ENCODE measurements around the gene KIF21A. TPM values are rescaled to one million over a fixed set of nuclear protein-coding genes. Genes with fewer than 3 reads are reported as not detected.

KIF21A gene, protein sequence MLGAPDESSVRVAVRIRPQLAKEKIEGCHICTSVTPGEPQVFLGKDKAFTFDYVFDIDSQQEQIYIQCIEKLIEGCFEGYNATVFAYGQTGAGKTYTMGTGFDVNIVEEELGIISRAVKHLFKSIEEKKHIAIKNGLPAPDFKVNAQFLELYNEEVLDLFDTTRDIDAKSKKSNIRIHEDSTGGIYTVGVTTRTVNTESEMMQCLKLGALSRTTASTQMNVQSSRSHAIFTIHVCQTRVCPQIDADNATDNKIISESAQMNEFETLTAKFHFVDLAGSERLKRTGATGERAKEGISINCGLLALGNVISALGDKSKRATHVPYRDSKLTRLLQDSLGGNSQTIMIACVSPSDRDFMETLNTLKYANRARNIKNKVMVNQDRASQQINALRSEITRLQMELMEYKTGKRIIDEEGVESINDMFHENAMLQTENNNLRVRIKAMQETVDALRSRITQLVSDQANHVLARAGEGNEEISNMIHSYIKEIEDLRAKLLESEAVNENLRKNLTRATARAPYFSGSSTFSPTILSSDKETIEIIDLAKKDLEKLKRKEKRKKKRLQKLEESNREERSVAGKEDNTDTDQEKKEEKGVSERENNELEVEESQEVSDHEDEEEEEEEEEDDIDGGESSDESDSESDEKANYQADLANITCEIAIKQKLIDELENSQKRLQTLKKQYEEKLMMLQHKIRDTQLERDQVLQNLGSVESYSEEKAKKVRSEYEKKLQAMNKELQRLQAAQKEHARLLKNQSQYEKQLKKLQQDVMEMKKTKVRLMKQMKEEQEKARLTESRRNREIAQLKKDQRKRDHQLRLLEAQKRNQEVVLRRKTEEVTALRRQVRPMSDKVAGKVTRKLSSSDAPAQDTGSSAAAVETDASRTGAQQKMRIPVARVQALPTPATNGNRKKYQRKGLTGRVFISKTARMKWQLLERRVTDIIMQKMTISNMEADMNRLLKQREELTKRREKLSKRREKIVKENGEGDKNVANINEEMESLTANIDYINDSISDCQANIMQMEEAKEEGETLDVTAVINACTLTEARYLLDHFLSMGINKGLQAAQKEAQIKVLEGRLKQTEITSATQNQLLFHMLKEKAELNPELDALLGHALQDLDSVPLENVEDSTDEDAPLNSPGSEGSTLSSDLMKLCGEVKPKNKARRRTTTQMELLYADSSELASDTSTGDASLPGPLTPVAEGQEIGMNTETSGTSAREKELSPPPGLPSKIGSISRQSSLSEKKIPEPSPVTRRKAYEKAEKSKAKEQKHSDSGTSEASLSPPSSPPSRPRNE (N-terminal part only)
- total RNA-seq: 10 to 100 TPM; 32.3 to 35.3 TPM
- polyA plus RNA-seq (2013, experiment 1 of 2): 81.1 TPM
- polyA plus RNA-seq (2013, experiment 2 of 2): 68.3 TPM
- long read RNA-seq, experiment 1, partial matches to known transcripts: 5 of 12 reads
- long read RNA-seq, experiment 1, other reads (novel, unspliced or antisense): 7 of 12 reads
- long read RNA-seq, experiment 2, partial matches to known transcripts: 15 of 27 reads
- long read RNA-seq, experiment 2, other reads (novel, unspliced or antisense): 11 of 27 reads
- long read RNA-seq, experiment 3, partial matches to known transcripts: 56 of 58 reads
- long read RNA-seq, experiment 3, other reads (novel, unspliced or antisense): 2 of 58 reads
- long read RNA-seq, experiment 4, partial matches to known transcripts: 2 of 2 reads
- long read RNA-seq, experiment 4, other reads (novel, unspliced or antisense): 0 of 2 reads

DNA sequence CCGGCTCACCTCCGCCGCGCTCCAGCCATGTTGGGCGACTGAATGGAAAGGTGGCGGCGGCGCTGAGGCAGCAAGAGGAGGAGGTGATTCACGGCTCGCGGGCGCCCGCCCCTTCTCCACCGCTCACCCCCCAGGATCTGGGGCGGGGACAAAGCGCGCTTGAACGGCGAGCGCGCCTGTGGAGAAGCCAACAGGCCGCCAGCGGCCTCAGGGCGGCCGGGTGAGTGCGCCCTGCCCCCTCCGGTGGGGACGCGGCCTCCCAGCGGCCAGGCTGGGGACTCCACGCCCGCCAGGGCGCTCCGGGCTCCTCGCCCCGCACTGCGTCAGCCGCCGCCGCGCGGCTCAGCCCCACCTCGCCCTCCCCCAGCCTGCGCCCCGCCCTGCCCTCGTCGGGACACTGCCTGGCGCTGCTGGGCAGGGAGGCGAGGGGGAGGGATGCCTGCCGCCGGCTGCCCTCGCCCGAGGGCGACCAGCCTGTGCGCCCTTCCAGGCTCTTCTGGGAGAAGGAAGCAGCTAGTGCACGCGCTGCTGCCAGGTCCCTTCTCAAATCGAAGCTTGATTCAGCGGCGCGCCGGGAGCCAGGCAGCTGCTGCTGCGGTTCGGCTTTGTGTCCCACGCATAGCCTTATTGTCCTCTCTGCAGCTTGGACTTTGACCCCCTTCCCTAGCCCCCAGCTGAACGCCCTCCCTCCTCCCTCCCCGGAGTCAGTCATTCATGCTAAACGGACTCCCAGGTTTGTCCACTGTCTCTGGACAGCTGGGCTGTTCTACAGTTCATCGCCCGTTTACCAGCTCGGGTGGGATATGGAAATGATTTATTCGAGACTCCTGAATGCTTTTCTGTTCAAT lies at the start of gene KIF21A:
KIF21A (minus strand) TSS at position 40 of the 848 bp plus-strand sequence. CDS start 150 bp downstream, outside the sequence.
- TF ChIP-seq, protein P1, sequence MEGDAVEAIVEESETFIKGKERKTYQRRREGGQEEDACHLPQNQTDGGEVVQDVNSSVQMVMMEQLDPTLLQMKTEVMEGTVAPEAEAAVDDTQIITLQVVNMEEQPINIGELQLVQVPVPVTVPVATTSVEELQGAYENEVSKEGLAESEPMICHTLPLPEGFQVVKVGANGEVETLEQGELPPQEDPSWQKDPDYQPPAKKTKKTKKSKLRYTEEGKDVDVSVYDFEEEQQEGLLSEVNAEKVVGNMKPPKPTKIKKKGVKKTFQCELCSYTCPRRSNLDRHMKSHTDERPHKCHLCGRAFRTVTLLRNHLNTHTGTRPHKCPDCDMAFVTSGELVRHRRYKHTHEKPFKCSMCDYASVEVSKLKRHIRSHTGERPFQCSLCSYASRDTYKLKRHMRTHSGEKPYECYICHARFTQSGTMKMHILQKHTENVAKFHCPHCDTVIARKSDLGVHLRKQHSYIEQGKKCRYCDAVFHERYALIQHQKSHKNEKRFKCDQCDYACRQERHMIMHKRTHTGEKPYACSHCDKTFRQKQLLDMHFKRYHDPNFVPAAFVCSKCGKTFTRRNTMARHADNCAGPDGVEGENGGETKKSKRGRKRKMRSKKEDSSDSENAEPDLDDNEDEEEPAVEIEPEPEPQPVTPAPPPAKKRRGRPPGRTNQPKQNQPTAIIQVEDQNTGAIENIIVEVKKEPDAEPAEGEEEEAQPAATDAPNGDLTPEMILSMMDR (conservative IDR thresholded peaks at IDR 0.05): peak; percentile 84
- DNase-seq: peak; percentile 97
- Histone ChIP-seq H3K4me1 (ENCODE audit: control insufficient read depth, insufficient read depth, low read length) (peaks cover 6% of the 10 kb centered on the region), H3K4me3 (ENCODE audit: low read length) (peak within 1 kb of the TSS; percentile 98), H3K27me3 (ENCODE audit: control insufficient read depth, insufficient read depth, low read length, poor library complexity, severe bottlenecking) (no peaks in the 10 kb centered on the region), H3K36me3 (ENCODE audit: control insufficient read depth, insufficient read depth, low read length) (no peaks in the 10 kb centered on the region), H3K9me3 (ENCODE audit: control insufficient read depth, low read length) (no peaks in the 10 kb centered on the region), H3K27ac (ENCODE audit: low read depth, low read length) (peak within 1 kb of the TSS; percentile 98), H3K9ac (ENCODE audit: extremely low read depth, low read length, poor library complexity, severe bottlenecking) (peak within 1 kb of the TSS; percentile 81)
- H3K27ac Mint-ChIP-seq: peak within 1 kb of the TSS; percentile 86
- H3K4me3 Mint-ChIP-seq: peak within 1 kb of the TSS; percentile 83
- no peaks in the 10 kb centered on the region for H3K36me3 Mint-ChIP-seq (ENCODE audit: low read depth)
- H3K4me1 Mint-ChIP-seq: peaks cover 25% of the 10 kb centered on the region
- 3 to 4% methylated on average over 18 to 71 of the region's 72 CpGs for WGBS, 2 experiments (ENCODE audit: insufficient coverage in 1 of 2, insufficient read length in 1 of 2)
- H3K27me3 Mint-ChIP-seq (ENCODE audit: insufficient read depth): peaks cover 1% of the 10 kb centered on the region
- H3K9me3 Mint-ChIP-seq: no peaks in the 10 kb centered on the region

DNA sequence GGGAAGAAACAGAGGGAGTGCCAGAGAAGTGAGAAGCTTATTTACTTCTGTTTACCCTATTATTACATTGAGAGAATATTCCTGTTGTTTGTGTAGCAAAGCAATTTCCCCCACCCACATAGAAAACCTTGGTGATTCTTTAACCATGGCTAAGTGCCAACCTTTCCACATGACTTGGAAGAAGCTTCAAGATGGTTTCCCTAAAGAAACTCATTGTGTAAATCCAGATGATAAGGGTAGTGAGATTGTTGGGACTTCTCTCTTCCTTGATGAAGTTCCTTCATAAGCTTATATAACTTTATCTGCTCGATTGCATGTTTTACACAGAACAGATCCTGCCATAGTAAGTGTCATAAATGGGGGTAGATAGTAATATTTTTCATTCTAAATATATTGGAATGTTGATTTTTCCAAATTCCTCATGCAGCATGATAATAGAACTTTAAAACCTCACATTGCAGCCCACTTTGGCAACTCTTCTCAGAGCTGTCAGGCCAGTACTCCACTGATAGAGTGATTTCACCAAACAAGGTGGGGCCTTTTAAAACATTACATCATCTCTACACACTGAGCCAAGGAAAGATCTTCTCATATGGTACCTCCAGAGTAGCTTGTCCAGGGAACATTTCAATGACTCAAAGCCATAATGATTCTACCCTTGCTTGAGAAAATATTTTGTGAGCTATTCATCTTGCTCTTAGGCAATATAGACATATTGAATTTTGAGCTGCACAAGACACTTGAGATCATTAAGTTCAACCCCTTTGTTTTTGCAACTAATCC lies 47.8 kb upstream of the KIF21A start:
- no peak overlapping the region for H3K4me3 ChIP-seq (ENCODE audit: low read length)
- H3K27ac Mint-ChIP-seq: no peak overlapping the region
- no peak overlapping the region for H3K4me3 Mint-ChIP-seq
- H3K27me3 Mint-ChIP-seq (ENCODE audit: insufficient read depth): no peaks in the 10 kb centered on the region
- H3K4me1 Mint-ChIP-seq: no peaks in the 10 kb centered on the region
- no peaks in the 10 kb centered on the region for H3K36me3 Mint-ChIP-seq (ENCODE audit: low read depth)
- H3K9ac ChIP-seq (ENCODE audit: extremely low read depth, low read length, poor library complexity, severe bottlenecking): no peak overlapping the region
- TF ChIP-seq, protein P1 (conservative IDR thresholded peaks at IDR 0.05): no peak
- H3K9me3 Mint-ChIP-seq: peaks cover 4% of the 10 kb centered on the region
- no peaks in the 10 kb centered on the region for H3K27me3 ChIP-seq (ENCODE audit: control insufficient read depth, insufficient read depth, low read length, poor library complexity, severe bottlenecking)
- no peak for DNase-seq
- H3K36me3 ChIP-seq (ENCODE audit: control insufficient read depth, insufficient read depth, low read length): no peaks in the 10 kb centered on the region
- WGBS, 2 experiments (ENCODE audit: insufficient coverage in 1 of 2, insufficient read length in 1 of 2): no CpG with 5 or more reads among the region's 1 CpG
- no peak overlapping the region for H3K27ac ChIP-seq (ENCODE audit: low read depth, low read length)
- H3K4me1 ChIP-seq (ENCODE audit: control insufficient read depth, insufficient read depth, low read length): no peaks in the 10 kb centered on the region
- H3K9me3 ChIP-seq (ENCODE audit: control insufficient read depth, low read length): no peaks in the 10 kb centered on the region
